Glomerular endothelial cell (primary cell): ENCODE data around the gene LARP6. TPM values are rescaled to one million over a fixed set of nuclear protein-coding genes. Genes with fewer than 3 reads are reported as not detected.
"Not testable (repeated sequence)": the region's sequence is repeated elsewhere in the genome, so short reads cannot be mapped to it uniquely, and the experiment has no call there.

Experiments
- DNase-seq: peaks from one replicate; pipeline ENCODE4 v3.0.0-alpha.2; 2011; ENCODE audit warnings: low read depth, low spot score; ENCODE audit errors: extremely low read depth
- total RNA-seq: library from RNA; depleted of rRNA; stranded (reverse); fragments of >200 nt; gene quantifications from 2 replicates; pipeline ENCODE4 v1.2.3, GENCODE V29; 2015

LARP6 gene
- total RNA-seq, 1 donor from 2014 or later = 48.9 TPM

DNA sequence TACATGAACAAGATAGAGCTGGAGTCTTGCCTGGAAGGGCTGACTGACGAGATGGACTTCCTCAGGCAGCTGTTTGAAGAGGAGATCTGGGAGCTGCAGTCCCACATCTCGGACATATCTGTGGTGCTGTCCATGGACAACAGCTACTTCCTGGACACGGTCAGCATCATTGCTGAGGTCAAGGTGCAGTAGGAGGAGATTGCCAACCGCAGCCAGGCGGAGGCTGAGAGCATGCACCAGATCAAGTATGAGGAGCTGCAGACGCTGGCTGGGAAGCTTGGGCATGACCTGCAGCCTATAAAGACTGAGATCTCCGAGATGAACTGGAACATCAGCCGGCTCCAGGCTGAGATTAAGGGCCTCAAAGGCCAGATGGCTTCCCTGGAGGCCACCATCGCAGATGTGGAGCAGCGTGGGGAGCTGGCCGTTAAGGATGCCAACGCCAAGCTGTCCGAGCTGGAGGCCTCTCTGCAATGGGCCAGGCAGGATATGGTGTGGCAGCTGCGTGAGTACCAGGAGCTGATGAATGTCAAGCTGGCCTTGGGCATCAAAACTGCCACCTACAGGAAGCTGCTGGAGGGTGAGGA, 5.5 kb upstream of the LARP6 start:
- no peak for DNase-seq

DNA sequence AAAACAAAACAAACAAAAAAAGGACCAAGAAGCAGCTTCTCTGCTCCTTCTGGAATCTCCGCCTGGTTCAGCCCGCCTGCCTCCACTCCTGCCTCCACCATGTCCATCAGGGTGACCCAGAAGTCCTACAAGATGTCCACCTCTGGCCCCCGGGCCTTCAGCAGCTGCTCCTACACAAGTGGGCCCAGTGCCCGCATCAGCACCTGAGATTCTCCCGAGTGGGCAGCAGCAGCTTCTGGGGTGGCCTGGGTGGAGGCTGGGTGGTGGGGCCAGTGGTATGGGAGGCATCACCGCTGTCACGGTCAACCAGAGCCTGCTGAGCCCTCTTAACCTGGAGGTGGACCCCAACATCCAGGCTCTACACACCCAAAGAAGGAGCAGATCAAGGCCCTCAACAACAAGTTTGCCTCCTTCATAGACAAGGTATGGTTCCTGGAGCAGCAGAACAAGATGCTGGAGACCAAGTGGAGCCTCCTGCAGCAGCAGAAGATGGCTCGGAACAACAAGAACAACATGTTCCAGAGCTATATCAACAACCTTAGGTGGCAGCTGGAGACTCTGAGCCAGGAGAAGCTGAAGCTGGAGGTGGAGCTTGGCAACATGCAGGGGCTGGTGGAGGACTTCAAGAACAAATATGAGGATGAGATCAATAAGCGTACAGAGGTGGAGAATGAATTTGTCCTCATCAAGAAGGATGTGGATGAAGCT, 4.8 kb upstream of the LARP6 start:
- DNase-seq = not testable (repeated sequence)

DNA sequence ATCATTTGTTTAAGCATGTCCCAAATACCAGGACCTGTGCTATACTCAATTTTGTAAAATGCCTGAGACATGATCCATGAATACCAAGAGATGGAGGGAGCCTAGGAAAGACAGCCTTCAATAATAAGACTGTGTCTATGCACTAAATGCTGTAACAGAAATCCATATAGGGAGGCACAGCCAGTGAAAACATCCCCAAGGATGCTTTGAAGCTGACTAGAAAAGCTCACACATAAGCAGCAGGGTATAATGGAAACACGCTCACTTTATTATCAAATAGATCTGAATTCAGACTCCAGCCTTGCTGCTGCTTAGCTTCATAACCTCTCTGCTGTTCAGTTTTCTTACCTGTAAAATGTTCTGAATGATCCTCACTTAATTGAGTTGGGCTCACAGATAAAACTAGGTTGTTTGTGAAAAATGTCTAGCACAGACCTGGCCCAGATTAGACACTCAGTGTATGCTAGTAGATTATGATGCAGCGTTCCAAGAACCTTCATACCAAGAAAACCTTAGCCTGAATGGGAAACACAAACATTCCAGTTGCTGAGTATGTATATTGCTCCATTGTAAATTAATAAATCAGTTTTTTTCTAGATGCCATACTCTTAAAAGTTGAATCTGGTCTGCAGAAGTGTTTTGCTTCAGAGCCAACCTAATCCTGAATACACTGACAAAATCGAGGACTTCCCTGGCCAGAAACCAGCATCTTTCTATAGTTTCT, 3.8 kb upstream of the LARP6 start:
- no peak for DNase-seq

DNA sequence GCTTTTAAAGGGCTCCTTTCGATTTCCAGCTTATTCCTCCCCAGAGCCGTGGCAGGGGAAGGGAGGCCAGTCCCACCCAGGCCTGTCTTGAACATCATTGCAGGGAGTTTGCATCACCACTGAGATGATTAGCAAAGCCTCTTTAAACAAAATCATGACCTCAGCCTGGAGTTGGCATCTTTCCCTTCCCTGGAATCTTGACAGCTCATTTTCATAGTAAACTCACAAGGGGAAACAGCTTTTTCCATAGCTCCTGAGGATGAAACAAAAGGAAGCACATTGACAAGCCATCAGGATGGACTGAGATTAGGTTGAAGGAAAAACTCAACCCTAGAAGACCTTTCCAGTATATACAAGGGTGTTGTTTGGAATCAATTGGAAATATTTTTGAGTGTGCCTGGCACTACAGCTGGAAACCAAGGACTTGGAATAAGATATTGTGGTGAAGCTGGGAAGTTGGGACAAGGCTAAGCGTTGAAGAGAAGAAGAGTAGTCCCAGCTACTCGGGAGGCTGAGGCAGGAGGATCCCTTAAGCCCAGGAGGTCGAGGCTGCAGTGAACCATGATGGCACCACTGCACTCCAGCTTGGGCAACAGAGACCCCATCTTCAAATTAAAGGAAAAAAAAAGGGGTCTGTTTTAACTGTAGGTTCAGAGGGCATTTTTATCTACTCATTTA, 3.1 kb upstream of the LARP6 start:
- DNase-seq = peak; percentile 96

DNA sequence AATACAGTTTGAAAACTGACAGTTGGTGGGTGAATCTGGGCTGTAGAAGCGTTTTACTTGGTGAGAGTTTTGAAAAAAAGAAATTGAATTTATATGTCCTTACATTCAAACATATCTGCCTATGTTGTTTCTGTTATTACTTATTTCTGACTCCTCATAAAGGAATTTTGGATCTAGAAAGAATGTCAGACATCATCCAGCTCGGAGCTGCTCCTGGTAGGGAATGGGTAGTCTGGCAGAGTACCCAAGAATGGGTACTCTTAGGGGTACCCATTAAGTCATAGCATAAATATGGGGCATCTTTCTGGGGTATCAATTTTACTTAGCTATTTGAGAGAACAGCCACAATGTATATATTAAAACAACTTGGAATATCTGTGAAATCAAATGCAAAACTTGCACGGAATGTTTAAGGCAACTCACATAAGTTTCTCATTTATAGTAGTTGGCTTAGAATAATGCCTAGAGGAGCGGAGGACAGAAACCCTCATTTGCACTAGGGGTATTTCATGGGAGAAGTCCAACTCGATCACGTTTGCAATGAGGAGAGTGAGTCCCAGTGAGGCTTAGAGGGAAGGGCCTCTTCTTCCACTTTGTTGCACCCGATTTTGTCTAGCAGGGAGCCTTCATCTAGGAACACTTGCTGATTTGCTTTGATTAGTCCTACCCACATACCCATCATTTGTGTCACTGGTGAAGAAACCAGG, 2.4 kb upstream of the LARP6 start:
- DNase-seq = no peak

DNA sequence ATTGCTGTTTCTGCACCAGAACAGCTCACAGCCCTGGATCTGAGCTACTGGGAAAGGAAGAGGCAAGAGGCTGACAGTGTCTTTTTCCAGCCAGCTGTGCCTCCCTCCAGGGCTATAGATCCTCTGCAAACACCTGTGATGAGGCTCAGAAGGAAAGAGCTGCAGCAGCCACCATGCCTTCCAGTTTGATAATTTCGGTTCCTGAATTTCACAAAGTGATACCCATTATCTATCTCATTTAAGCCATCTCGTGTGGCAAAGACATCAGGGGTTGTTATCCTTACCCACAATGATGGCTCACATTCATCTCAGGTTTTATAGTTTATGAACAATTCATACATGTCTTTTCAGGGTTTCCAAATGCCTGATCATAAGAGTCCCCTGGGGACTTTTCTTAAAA, 1.8 kb upstream of the LARP6 start:
- DNase-seq = no peak

DNA sequence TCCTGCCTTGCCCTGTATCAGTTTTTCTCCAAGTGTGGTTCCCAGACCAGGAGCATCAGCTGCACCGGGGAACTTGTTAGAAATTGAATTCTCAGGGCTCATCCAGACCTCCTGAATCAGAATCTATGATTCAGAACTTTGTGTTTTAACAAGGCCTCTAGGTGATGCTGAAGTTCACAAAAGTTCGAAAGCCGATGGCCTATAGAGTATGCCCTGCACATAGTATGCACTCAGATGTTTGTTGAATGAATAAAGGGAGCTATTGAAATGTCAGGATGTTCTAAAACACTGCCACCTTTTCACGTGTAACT, 664 bp upstream of the LARP6 start:
- no peak for DNase-seq

DNA sequence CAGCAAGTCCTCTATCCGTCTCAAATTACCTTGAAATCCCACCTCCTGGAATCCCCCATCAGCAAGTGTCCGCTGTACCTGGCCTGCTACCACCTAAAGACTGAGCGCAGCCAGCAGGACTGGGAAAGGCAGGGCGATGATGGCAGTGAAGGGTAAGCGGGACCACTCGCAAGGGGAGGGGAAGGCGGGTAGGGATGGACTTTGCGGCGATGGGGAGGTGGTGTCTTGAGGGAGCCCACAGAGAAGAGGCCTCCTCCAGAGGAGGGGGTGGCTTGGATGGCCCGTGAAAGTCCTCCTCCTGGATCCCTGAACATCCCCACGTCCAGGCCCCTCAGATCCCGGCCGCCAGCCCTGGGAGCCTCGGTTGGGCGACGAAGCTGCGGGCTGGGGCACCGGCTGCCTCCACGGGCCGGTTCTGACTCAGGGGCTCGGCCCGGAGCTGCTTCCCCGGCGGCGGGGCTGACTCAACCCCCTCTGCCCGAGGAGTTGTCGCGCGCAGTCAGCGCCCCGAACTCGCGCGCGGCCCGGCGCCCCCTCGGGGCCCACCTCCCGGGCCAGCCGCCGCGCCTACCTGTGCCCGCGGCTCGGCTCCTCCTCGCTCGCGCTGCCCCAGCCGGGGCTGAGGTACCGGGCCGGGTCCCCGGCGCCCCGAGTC, 512 bp downstream of the LARP6 start:
- no peak for DNase-seq

DNA sequence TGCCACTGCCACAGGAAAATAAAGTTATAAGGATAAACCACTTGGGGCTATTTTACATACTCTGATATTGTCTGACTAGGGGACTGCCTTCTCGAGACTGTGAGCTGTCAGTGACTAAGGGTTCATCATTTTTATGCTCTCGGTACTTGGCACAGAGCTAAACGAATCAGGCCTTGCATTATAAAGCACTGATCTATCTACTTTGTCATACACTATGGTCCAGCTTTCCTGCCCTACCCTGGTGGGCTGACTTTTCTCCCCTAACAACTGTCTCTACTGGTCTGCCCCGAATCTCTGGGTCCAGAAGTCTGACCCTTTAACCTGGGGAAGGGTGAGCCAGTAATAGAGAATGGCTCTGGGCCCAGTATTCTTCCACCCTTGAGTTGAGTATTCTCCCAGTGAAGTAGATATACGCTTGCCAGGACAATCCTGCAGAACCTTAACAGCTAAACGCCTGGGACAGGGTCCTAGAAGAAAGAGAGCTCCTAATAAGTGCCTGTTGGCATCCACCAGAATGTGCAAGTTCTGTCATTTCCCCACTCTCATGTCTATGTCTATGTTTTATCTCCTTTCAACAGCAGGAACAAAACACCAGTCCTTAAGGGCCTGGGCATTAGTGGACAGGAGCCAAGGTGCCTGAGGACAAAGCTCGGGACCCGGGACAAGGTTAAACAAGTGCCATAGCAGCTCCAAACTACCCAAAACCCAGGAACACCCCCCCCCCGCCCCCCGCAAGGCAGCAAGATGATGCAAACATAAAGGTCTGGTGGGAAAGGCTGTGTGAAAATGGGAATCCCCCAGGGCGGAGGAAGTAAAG, 1.2 kb downstream of the LARP6 start:
- DNase-seq = no peak

DNA sequence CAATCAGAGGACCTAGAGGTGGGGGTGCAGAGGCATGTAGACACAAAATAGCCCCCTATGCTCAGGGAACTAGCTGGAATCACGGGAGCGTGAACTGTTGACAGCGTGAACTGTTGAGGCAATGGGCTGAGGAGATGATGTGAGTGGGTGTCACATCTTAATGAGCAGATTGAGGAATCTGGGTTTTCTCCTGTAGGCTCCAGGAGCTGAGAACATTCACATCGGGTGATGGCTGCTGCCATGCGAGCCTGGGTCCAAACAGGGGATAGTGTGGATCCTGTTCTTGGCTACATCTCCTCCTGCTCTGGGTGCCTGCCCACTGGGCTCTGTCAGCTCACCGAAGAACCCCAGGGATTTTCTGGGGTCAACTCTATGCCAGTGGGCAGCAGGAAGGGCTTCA, 2.1 kb downstream of the LARP6 start:
- DNase-seq = no peak

DNA sequence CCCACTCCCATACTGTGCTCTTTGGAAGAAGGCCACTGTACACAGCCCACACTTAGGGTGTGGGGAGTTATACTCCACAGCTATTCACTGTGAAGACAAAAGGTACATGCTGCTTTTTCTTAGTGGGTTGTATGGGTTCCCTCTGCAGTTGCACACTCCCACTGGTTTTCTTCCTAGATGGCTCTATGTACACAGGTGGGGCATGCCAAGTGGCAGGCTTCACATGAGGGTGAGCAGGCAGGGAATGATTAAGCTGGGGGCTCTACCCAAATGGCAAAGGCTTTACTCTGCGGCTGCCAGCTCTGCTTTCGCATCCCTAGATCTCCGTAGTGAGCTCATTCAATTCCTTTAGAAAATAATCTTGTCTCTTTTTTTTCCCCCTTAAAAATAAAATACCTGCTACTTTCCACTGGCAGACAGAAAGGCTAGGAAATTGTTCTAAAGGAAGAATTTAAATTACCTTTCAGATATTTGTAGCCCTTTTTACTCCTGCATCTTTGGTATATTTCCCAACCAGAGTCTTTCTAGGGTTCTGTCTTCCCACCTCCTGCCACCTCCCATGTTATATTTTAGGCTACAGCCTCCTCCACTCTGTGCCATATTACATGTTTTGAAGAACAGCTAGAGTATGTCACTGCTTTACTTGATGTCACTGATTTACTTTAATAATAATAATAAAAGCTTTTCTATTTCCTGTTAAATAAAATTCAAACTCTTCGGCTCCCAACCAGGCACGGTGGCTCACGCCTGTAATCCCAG, 8.2 kb downstream of the LARP6 start:
- no peak for DNase-seq

DNA sequence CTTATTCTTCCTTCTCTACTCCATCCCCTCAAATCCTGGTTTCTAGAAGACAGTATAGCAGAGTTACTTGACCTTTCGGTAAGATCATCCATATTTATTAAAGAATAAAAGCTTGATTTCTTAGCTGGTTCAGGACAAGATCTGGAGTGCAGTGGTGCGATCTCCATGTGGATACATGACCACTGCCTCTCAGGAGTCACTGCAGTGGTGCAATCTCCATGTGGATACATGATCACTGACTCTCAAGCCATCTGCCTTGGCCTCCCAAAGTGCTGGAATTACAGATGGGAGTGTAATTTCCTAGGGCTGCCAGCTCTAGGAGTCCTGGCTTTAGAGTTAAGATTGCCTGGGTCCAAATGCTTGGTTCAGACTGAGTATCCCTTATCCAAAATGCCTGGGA, 16.5 kb downstream of the LARP6 start:
- DNase-seq = no peak

DNA sequence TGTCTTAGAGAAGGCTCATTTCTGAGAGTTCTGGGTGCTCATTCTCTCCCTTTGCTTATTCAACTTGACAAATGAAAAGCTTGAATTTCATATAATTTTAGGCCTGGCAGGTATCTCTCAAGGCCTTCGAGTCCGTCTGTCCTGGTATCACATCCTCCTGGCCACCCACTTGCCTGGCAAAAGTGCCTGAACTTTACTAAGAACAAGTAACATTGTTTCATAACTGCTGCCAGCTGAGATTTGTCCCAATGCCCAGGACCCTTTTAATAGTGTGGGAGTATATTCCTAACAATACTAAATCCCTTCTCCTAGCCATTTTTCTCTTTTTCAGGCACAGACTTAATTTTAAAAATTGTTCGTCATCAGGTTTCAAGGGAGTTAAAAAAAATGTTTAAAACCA, 18.1 kb downstream of the LARP6 start:
- DNase-seq = no peak

DNA sequence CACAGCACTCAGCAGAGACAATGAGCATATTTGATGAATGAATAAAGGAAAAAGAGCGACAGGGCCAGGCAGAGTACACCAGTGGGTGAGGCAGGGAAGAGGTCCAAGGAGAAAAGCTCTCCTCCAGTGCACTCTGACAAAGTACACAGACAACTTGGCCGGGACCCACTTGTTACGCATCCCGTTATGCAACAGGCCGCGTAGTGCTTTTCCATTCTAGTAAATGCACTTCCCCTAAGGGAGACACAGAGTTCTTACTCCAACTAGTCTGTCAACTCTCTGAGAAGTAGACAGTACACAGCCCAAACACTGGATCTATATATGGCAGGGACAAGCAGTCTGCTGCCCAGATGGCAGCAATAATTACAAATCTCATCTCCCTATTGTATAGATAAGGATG, 18.5 kb downstream of the LARP6 start:
- DNase-seq = no peak

DNA sequence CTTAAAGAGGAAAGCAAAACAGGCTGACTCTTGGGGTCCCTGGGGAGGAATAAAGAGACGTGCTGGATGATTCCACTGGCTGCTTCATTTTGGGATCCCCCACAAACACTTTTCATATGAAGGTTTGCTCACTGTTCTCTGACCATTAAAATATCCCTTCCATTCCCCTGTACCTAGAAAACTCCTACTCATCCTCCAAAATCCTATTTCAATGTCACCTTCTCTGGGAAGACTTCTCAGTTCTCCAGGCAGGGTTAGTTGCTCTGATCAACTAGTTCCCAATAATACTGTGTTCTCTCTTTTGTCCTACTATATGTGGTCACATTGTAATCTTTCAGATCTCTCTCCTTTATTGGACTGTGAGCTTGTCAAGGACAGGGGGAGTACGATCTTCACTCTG, 19.0 kb downstream of the LARP6 start:
- DNase-seq = no peak

DNA sequence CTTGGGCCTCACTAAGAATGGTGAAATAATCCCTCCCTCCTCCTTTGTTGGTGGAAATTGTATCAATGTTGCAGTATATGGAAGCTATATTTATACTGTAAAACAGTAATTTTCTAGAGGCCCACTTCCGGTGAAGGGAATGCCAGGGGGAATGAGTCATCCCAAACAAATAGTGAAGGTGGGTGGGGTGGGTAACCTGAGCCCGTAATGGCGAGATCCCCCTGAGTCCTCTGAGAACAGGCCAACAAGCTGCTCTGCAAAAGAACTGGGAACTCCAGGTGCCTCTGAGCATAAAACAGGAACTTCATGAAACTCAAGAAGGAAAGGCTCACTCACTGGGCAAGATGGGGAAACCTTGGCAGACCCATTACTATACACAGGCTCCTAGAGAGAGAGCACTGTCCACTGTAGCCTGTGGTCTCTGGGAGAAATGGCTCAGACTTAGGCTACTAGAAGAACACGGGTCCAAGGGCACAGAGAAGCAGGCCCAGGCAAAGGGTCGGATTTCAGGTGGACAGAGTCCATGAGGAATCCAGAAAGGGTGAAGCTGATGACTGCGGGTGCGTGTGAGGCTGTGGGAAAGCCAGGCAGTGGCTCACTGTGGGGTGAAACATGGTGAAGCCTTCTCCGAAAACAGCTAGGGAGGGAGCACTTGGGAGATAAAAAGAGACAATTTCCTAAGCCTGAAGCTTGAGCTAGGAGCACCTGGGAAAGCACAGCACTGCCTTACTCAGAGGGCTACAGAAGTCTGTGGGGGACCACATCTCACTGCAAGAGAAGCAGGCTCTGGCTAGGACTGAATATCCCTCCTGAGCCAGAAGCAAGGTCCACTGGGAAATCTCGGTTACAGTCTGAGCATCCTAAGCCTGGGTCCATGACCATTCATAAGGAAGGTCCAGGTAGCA, 19.8 kb downstream of the LARP6 start:
- DNase-seq = no peak

DNA sequence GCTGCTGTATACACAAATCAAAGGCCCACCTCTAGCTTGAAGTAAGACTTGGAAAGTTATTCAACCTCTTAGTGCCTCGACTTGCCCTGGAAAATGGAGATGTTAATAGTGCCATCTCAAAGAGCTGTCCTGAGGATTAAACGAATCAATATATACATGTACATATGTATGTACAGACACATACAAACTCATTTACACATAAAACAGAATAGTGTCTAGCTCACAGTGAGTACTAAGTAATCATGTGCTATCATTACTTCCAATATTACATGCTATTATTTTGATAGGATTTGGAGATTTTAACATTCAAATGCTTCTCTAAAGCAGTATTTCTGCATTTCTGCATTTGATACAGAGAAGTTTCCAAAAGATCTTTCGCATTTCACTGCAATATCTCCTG, 20.5 kb downstream of the LARP6 start:
- DNase-seq = no peak

DNA sequence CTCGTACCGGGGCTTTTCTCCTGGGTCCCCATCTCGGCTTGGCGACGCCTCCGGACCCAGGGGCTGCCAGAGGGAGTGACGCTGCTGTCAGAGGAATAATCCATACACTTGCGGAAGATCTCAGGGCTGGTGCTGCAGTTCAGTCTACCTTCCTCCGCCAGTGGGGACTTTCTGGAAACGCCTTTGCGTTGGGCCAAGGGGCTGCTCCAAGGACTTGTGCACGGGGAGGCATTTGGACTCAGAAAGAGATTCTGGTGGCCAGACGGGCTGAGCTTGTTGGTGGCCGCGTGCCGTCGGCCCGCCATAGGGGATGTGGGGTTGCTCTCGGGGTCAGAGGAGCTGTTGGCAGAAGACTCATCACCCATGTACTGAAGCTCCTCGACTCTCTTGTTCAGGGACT, 21.8 kb downstream of the LARP6 start:
- no peak for DNase-seq
